GM21367 (cell line): ENCODE results near the gene BEND5.
A peak's percentile ranks its signal among the peaks of the same experiment; 100 is the strongest.

Source experiments
- ATAC-seq: cut with Tn5 transposase; IDR thresholded peaks from one replicate; pipeline ENCODE4 v1.9.1; 2021; ENCODE audit not compliant: unreplicated experiment

The BEND5 gene

GRCh38 chr1:48726139-48726538, 50.6 kb downstream of the BEND5 start:
- no peak for ATAC-seq

GRCh38 chr1:48725341-48726046, 51.2 kb downstream of the BEND5 start:
- no peak for ATAC-seq

- ATAC-seq, result no peak
Measured at GRCh38 chr1:48720929-48721328, 55.8 kb downstream of the BEND5 start.

DNA sequence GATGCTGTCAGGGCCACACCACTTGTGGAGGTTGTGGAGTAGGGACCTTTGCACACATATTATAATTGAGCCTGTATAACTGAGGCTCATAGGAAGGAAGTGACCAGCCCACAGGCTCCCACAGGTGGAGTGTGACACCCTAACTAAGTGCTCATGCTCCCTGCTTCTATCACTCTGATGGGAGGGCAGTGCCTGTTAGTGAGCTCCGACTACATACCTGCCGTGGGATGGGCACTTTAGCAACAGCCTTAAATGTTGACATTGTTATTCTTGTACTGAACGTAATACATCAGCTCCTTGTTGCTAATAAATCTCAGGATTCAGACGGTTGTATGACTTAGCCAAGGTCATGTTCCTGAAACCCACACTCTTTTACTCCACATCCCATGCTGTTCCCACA, 58.0 kb downstream of the BEND5 start:
- ATAC-seq, result no peak

GRCh38 chr1:48718116-48718630, 58.5 kb downstream of the BEND5 start:
- no peak for ATAC-seq

GRCh38 chr1:48717082-48717481, 59.6 kb downstream of the BEND5 start:
- no peak for ATAC-seq

GRCh38 chr1:48715921-48716320, 60.8 kb downstream of the BEND5 start:
- no peak for ATAC-seq

DNA sequence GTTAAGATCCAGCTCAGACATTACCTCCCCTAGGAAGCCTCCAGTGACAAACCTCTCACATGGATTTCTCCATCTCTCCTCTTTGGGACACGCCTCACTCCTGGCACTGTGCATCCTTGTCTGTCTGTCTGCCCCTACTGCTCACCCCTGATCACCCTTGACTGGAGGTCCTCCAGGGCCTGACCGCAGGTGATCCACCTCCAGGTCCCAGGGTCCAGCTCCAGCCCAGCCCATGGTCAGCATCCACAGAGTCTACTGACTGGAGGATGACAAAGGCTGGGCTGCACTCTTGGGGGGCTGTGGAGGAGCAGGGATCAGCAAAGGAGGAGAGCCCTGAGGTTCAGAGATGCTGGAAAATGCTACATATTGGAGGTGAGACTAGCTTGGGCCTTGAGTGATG, 65.8 kb downstream of the BEND5 start:
- ATAC-seq, result no peak

DNA sequence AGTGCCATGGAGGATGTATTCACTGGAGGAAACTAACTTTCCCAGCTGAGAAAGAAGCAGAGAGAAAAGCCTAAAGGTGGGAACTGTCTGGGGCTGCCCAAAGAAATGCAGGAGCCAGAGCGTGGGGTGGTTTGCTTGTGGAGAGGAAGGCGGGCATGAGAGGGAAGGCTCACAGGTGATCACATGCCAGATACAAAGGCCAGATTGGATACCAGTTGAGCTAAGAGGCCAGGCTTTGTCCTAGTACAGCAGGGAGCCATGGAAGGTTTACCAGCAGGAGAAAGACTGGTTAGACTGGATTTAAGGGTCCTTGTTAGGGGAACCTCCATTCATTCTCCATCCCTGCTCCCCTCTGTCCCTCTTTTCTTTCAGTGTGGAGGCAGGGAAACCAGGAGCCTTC, 66.4 kb downstream of the BEND5 start:
- ATAC-seq, result no peak

DNA sequence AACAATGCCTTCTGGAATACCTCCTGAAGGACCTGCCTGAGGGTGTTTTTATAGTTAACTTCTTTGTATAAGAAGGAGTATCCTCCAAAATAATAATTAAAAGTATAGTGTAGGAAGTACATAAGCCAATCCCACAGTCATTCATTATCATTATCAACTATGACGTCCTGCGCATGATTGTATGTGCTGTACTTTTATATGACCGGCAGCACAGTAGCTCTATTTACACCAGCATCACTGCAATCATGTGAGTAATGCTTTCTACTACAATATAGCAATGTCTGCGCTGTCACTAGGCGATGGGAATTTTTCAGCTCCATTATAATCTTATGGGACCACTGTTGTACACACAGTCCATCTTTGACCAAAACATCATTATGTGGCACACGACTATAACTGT, 72.0 kb downstream of the BEND5 start:
- no peak for ATAC-seq

DNA sequence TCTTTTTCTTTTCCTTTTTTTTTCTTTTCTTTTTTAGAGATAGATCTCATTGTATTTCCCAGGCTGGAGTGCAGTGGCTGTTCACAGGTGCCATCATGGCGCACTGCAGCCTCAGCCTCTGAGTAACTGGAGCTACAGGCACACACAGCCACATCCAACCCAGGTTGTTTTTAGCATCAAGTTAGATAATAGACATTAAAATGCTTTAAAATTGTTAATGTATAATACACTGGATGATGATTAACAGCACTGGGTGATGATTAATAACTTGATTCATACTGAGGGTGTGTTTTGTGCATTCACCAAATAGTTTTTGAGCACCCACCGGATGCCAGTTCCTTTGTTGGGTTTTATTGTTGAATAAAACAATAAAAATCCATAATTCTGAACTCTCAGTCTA, 75.2 kb downstream of the BEND5 start:
- no peak for ATAC-seq

DNA sequence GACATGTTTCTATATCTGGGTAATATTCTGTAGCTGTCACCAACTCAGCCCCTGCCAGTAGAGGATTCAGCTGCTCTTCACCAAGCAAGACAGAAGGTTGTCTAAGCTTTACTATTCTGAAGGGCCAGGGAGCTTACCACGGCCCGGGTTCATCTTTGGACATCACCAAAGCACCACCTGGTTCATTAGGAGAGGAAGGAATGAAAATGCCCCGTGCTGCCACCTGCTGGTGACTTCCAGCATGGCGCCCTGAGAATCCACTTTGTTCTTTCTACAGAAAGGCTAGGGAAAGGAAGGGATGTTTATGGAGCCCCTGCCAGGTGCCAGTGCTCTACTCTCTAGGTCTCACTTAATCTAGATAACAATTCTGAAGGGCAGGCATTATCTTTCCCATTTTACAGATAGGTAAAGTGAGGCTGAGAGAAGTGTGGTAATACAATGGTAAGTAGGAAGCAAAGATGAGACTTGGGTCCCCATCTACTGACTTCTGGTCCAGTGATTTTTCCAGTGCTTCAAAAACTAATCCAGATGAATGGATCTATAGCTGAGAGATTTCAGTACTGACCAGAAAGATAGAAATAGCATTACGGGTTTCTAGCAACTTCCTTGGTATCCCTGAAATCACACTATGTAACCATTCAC, 79.5 kb downstream of the BEND5 start:
- peak; percentile 73 for ATAC-seq

GRCh38 chr1:48695161-48695560, 81.5 kb downstream of the BEND5 start:
- ATAC-seq, result no peak

DNA sequence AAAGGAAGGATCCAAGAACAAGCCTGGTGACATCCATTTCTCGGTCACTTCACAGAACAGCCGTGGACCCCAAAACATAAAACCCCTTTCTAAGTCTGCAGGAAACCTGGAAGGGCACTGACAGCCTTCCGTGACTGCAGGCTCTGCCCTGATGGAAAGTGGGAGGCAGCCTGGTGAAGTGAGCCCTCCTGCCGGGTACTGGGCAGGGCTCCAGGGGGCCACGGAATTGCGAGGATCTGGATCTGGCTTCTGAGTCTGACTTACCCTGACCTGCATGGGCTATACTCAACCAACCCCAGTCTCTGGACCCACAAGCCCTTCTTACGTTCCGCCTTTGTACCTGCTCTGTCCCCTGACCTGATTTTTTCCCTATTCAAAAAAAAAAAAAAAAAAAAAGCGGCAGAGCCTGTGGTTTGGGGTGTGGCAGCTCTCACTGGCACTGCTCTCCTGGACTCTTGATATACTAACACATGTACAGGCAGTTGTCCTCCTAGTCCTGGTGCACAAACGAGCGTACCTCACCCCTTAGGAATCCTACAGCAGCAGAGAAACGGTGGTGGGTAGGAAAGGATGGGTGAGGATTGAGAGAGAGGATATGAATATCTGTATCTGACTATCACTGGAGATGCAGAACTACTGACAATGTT, 82.9 kb downstream of the BEND5 start:
- no peak for ATAC-seq

DNA sequence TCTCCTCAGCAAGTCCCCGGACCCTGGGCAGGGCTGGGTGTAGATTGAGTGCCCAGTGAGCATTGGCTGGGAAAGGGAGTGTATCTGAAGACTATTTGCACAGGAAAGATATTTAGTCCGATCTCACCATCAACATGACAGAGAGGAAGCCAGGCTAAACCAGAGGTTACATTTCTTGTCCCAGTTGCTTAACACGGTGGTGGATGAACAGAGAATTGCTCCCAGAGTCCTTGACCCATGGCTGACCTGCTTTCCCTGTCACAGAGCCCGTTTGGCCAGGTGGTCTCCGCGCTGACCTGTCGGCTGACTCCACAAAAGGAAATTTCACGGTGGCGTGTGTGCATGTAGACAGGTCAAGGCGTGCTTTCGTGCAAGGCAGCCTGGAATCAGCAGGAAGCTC, 83.5 kb downstream of the BEND5 start:
- ATAC-seq, result no peak

DNA sequence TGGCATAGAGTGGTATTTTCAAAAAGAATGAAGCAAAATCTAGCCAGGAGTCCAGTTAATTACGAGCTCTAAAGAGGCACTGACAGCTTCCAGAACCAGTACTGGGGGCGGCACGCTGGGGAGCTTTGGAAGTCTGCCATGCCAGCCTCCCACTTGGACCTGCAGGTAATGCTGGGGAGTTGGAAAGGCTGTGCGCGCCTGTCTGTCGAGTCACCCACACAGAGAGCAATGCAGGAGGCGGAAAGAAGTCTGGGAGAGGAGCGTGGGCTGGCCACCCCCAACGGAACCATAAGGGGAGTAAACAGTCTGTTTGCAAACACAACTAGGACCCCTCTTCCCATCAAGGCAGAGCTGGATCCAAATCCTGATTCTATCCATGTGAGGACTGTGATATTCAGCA, 84.5 kb downstream of the BEND5 start:
- ATAC-seq, result no peak

DNA sequence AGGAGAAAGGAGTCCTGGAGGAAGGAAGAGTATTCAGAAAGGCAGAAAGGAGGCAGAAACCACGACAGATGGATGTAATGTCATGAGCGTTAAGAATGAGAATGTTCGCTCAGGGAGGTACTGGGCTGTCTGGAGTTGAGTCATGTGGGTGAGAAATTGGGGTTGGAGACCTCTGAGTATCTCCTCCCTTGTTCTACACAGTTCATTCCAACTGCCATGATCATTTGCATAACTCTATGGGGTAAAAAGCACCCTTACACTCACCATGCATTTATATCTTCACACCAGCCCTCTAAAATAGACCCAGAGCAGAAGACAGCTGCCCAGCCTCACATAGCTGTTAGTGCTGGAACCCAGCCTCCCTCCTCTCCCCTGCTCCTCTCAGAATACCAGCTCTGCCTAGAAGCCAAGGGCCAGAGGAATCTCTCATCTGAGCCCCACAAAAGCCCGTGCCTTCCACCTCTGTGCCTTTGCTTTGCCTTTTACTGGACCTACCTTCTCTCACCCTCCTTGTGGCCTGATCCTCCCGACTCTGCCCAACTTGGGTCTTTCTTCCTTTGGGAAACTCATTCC, 85.2 kb downstream of the BEND5 start:
- no peak for ATAC-seq

- peak; percentile 74 for ATAC-seq
Measured at GRCh38 chr1:48688102-48688760, 88.5 kb downstream of the BEND5 start.

DNA sequence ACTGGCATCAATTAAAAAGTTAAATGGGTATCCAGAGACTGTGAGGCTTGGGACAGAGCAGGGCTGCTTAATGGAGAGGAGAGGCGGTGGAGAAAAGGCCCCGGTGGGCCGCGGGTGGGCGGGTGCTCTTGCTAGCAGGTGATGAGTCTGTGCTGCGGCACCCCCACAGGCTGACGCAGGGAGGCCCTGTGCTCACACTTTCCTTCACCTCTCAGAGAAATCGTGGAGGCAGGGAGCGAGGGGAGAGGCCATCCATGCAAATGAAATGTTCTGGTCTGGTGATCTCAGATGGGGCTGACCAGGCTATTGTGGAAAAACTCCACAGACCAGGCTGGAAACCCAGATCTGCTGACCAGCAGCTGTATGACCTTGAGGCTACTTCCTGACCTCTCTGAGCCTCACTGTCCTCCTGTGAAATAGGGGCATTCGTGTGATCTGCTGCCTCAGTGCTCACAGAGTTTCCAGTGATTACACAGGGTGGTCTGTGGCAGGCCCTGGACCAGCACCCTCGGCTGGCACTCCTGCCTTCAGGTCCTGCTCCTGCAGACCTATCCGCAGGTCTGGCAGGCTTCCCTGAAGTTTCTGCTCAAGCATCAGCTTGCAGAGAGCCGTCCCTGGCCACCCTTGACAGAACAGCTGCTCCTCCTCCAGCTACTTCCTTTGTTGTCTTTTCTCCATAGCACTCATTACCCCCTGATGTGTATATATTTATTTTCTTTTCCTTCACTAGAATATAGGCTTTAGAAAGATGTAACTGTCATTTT, 89.2 kb downstream of the BEND5 start:
- ATAC-seq, result no peak

GRCh38 chr1:48686159-48686558, 90.5 kb downstream of the BEND5 start:
- ATAC-seq, result no peak

GRCh38 chr1:48684381-48684780, 92.3 kb downstream of the BEND5 start:
- no peak for ATAC-seq
